HepG2 (cell line): ENCODE data around the gene TMEM238. TPM values are rescaled to one million over a fixed set of nuclear protein-coding genes. Genes with fewer than 3 reads are reported as not detected.
A peak's percentile ranks its signal among the peaks of the same experiment; 100 is the strongest.

Source experiments
- BRCA1 ChIP-seq: sonication (generic); formaldehyde crosslinking; IDR thresholded peaks from 2 replicates; pipeline ENCODE4 v1.4.0; 2020; ENCODE audit warnings: missing genetic modification reagents
- CREM ChIP-seq, 2 experiments: sonication (generic) in 1 of 2; formaldehyde crosslinking in 1 of 2; IDR thresholded peaks; 2 replicates each; pipeline versions ENCODE4 v1.4.0 to v1.6.1; 2016 to 2020; ENCODE audit warnings: antibody characterized with exemption in 1 of 2, mild to moderate bottlenecking in 1 of 2, missing genetic modification reagents in 1 of 2
- ERF ChIP-seq: IDR thresholded peaks from 2 replicates; pipeline ENCODE4 v1.6.1; 2018; ENCODE audit warnings: missing biosample characterization, missing genetic modification reagents
- FIP1L1 ChIP-seq: fragments of 200-400 bp; formaldehyde crosslinking; IDR thresholded peaks from 2 replicates; pipeline ENCODE4 v1.6.1; 2018; ENCODE audit warnings: low read depth, mild to moderate bottlenecking, low read length, moderate library complexity, borderline replicate concordance; ENCODE audit not compliant: insufficient read depth
- FOXA3 ChIP-seq: IDR thresholded peaks from 2 replicates; pipeline ENCODE4 v1.6.1; 2016; ENCODE audit warnings: missing genetic modification reagents, missing compliant biosample characterization
- KDM1A ChIP-seq: IDR thresholded peaks from 2 replicates; pipeline ENCODE4 v1.6.1; 2016; ENCODE audit warnings: missing compliant biosample characterization
- NCOR1 ChIP-seq: fragments of 200-600 bp; sonication (generic); IDR thresholded peaks from 2 replicates; pipeline ENCODE4 v1.7.0; 2017; ENCODE audit warnings: antibody characterized with exemption, low read length, borderline replicate concordance
- NR2C2 ChIP-seq: sonication (generic); formaldehyde crosslinking; IDR thresholded peaks from 2 replicates; pipeline ENCODE4 v1.4.0; 2020; ENCODE audit warnings: missing genetic modification reagents, mild to moderate bottlenecking, moderate library complexity, borderline replicate concordance
- NR3C1 ChIP-seq: sonication (generic); formaldehyde crosslinking; IDR thresholded peaks from 2 replicates; pipeline ENCODE4 v1.4.0; 2020; ENCODE audit warnings: missing genetic modification reagents
- PITX1 ChIP-seq: sonication (generic); formaldehyde crosslinking; IDR thresholded peaks from 2 replicates; pipeline ENCODE4 v1.5.1; 2020; ENCODE audit warnings: mild to moderate bottlenecking, missing genetic modification reagents
- REPIN1 ChIP-seq: sonication (generic); formaldehyde crosslinking; IDR thresholded peaks from 2 replicates; pipeline ENCODE4 v1.8.0; 2022; ENCODE audit warnings: missing genetic modification reagents, low read depth, mild to moderate bottlenecking, borderline replicate concordance
- SOX6 ChIP-seq, 2 experiments: fragments of 450-650 bp in 1 of 2; sonication (generic) in 1 of 2; formaldehyde crosslinking in 1 of 2; IDR thresholded peaks; 2 replicates each; pipeline versions ENCODE4 v1.4.0 to v1.6.1; 2017 to 2020; ENCODE audit warnings: antibody characterized with exemption in 1 of 2, mild to moderate bottlenecking in 1 of 2, missing genetic modification reagents in 1 of 2
- SSRP1 ChIP-seq: IDR thresholded peaks from 2 replicates; pipeline ENCODE4 v1.6.1; 2016; ENCODE audit warnings: control low read depth
- SYNCRIP ChIP-seq: fragments of 200-400 bp; formaldehyde crosslinking; IDR thresholded peaks from 2 replicates; pipeline ENCODE4 v1.6.1; 2018; ENCODE audit warnings: mild to moderate bottlenecking, low read depth, low read length; ENCODE audit not compliant: insufficient read depth
- THRA ChIP-seq: sonication (generic); formaldehyde crosslinking; IDR thresholded peaks from 2 replicates; pipeline ENCODE4 v1.4.0; 2020; ENCODE audit warnings: missing genetic modification reagents, borderline replicate concordance
- TIGD3 ChIP-seq: sonication (generic); formaldehyde crosslinking; IDR thresholded peaks from 2 replicates; pipeline ENCODE4 v1.5.1; 2020; ENCODE audit warnings: mild to moderate bottlenecking, missing genetic modification reagents, borderline replicate concordance
- ZNF350 ChIP-seq: sonication (generic); formaldehyde crosslinking; IDR thresholded peaks from 2 replicates; pipeline ENCODE4 v1.4.0; 2020; ENCODE audit warnings: mild to moderate bottlenecking, low read depth, missing genetic modification reagents, borderline replicate concordance
- ZNF431 ChIP-seq: sonication (generic); formaldehyde crosslinking; IDR thresholded peaks from 2 replicates; pipeline ENCODE4 v1.9.0; 2022; ENCODE audit warnings: missing genetic modification reagents, low read depth, mild to moderate bottlenecking, borderline replicate concordance
- ZNF607 ChIP-seq: sonication (generic); formaldehyde crosslinking; IDR thresholded peaks from 2 replicates; pipeline ENCODE4 v1.5.1; 2020; ENCODE audit warnings: missing genetic modification reagents, mild to moderate bottlenecking, borderline replicate concordance
- ZNF616 ChIP-seq: sonication (generic); formaldehyde crosslinking; IDR thresholded peaks from 2 replicates; pipeline ENCODE4 v1.5.0; 2020; ENCODE audit warnings: low read depth, mild to moderate bottlenecking, missing genetic modification reagents
- ZNF644 ChIP-seq: IDR thresholded peaks from 2 replicates; pipeline ENCODE4 v1.6.1; 2016; ENCODE audit warnings: low read depth
- ZNF800 ChIP-seq: sonication (generic); formaldehyde crosslinking; IDR thresholded peaks from 2 replicates; pipeline ENCODE4 v1.4.0; 2020; ENCODE audit warnings: missing genetic modification reagents
- ZSCAN25 ChIP-seq: sonication (generic); formaldehyde crosslinking; IDR thresholded peaks from 2 replicates; pipeline ENCODE4 v1.8.0; 2022; ENCODE audit warnings: mild to moderate bottlenecking, missing genetic modification reagents
- ZSCAN9 ChIP-seq: IDR thresholded peaks from 2 replicates; pipeline ENCODE4 v1.6.1; 2016; ENCODE audit warnings: borderline replicate concordance
- polyA plus RNA-seq, 8 experiments: library from polyadenylated mRNA; depleted of rRNA in 3 of 8; stranded (reverse) in 7 of 8; unstranded in 1 of 8; fragments of >200 nt; fragmentation: Illumina TruSeq in 4 of 8; extraction: Trizol in 4 of 8; gene quantifications; 2 replicates each; pipeline versions ENCODE4 v1.2.1 to v1.2.3, GENCODE V29; 2011 to 2016; ENCODE audit warnings: low read depth in 4 of 8, missing spikeins in 1 of 8, mixed read lengths in 1 of 8; ENCODE audit not compliant: insufficient read depth in 1 of 8
- total RNA-seq, 5 experiments: library from RNA; depleted of rRNA; stranded (reverse); fragments of >200 nt; fragmentation: Illumina TruSeq; extraction: Trizol; gene quantifications; 2 replicates each; pipeline ENCODE4 v1.2.3, GENCODE V29; 2016; ENCODE audit warnings: low read depth in 1 of 5

The TMEM238 gene
- total and polyA plus RNA-seq, 2 of the 13 experiments (the other 11 are each of a cell fraction or from before 2014, with no cell fraction given), result not detected

- TF ChIP-seq FIP1L1, result no peak
- TF ChIP-seq ZNF616 (CRISPR knock-in tag), result no peak
- TF ChIP-seq ZSCAN25 (CRISPR knock-in tag), result no peak
- TF ChIP-seq SYNCRIP, result no peak
- TF ChIP-seq ERF (CRISPR knock-in tag), result peak; percentile 67; the same call in 1 of the 2 replicates
- peak; percentile 45; the same call in 1 of the 2 replicates for TF ChIP-seq THRA (CRISPR knock-in tag)
- 0 out of 2 replicates have a peak, but pooled peaks have one; percentile 79 for TF ChIP-seq SSRP1
- TF ChIP-seq ZNF350 (CRISPR knock-in tag), result peak; percentile 89
- peak; percentile 58 for TF ChIP-seq CREM (IDR thresholded peaks at IDR 0.05)
- TF ChIP-seq CREM (CRISPR knock-in tag; IDR thresholded peaks at IDR 0.05), result no peak
- peak; percentile 73 for TF ChIP-seq PITX1 (CRISPR knock-in tag)
- no peak for TF ChIP-seq SOX6 (IDR thresholded peaks at IDR 0.05)
- TF ChIP-seq SOX6 (CRISPR knock-in tag; IDR thresholded peaks at IDR 0.05), result peak; percentile 76
- TF ChIP-seq NR2C2 (CRISPR knock-in tag), result peak; percentile 40; the same call in 1 of the 2 replicates
- 0 out of 2 replicates have a peak, but pooled peaks have one; percentile 34 for TF ChIP-seq ZNF800 (CRISPR knock-in tag)
- TF ChIP-seq KDM1A (CRISPR knock-in tag), result peak; percentile 90
- TF ChIP-seq BRCA1 (CRISPR knock-in tag), result peak; percentile 78; the same call in 1 of the 2 replicates
- TF ChIP-seq TIGD3 (CRISPR knock-in tag), result no peak
- 0 out of 2 replicates have a peak, but pooled peaks have one; percentile 31 for TF ChIP-seq ZNF431
- TF ChIP-seq NCOR1, result peak; percentile 81; the same call in 1 of the 2 replicates
- TF ChIP-seq ZNF607 (CRISPR knock-in tag), result 0 out of 2 replicates have a peak, but pooled peaks have one; percentile 20
- peak; percentile 22; the same call in 1 of the 2 replicates for TF ChIP-seq REPIN1
- 0 out of 2 replicates have a peak, but pooled peaks have one; percentile 36 for TF ChIP-seq ZNF644
- peak; percentile 85 for TF ChIP-seq ZSCAN9 (CRISPR knock-in tag)
- TF ChIP-seq NR3C1 (CRISPR knock-in tag), result no peak
- TF ChIP-seq FOXA3 (CRISPR knock-in tag), result peak; percentile 63
Observed at GRCh38 chr19:55333870-55334269, 50.2 kb downstream of the TMEM238 start (continued).
